Spleen (tissue), 7 donors: Measurements from ENCODE around the gene SAP30BP.

Experiments used
- POLR2A ChIP-seq, 3 donors: fragments of 450-650 bp; IDR thresholded peaks; one replicate each; pipeline ENCODE4 v1.5.1; 2017; ENCODE audit warnings: antibody characterized with exemption in 3 of 3, mild to moderate bottlenecking in 1 of 3
- POLR2AphosphoS5 ChIP-seq, 3 donors: sonication (generic); formaldehyde crosslinking; IDR thresholded peaks; one replicate each; pipeline ENCODE4 v1.5.1; 2017; ENCODE audit warnings: antibody characterized with exemption in 3 of 3
- TF ChIP-seq, protein P1 (sequence below), 11 experiments: fragments of 200-600 bp in 7 of 11; fragments of 450-650 bp in 4 of 11; sonication (generic) in 4 of 11; IDR thresholded peaks in 8 of 11; conservative IDR thresholded peaks in 3 of 11; 1 replicate in 7 of 11; 2 replicates in 4 of 11; pipeline versions ENCODE4 v1.4.0 to v1.8.0; 2016 to 2021; ENCODE audit warnings: antibody characterized with exemption in 11 of 11, inconsistent platforms in 4 of 11, mild to moderate bottlenecking in 1 of 11
- donor health status: DM: no; HTN: no; CAD: no; lungs with moderate emphysema.
- donor health status: DM: no; HTN: no; CAD: no.
- donor health status: DM: no; HTN: no; CAD: no.

DNA sequence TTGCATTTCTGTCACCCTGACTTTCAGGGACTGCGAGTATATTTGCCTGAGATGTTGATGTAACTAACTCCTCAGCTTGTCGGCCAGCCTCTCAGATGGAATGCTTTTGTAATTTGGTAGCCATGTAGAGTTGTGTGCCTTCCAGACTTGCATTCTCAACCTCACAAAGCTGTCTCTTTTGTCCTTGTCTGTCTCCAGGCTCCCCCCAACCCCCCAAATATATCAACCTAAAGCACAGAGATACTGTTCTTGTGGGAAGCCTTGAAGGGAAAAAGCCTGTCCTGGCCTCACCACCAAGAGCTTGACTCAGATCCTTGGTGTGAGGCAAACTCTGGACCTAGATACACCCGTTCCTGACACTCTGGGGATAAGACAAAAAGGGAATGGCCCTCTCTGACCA, 18.4 kb downstream of the SAP30BP start:
- TF ChIP-seq POLR2AphosphoS5 (IDR thresholded peaks at IDR 0.05) (no peak), POLR2A (IDR thresholded peaks at IDR 0.05) (no peak)
- TF ChIP-seq, protein P1, sequence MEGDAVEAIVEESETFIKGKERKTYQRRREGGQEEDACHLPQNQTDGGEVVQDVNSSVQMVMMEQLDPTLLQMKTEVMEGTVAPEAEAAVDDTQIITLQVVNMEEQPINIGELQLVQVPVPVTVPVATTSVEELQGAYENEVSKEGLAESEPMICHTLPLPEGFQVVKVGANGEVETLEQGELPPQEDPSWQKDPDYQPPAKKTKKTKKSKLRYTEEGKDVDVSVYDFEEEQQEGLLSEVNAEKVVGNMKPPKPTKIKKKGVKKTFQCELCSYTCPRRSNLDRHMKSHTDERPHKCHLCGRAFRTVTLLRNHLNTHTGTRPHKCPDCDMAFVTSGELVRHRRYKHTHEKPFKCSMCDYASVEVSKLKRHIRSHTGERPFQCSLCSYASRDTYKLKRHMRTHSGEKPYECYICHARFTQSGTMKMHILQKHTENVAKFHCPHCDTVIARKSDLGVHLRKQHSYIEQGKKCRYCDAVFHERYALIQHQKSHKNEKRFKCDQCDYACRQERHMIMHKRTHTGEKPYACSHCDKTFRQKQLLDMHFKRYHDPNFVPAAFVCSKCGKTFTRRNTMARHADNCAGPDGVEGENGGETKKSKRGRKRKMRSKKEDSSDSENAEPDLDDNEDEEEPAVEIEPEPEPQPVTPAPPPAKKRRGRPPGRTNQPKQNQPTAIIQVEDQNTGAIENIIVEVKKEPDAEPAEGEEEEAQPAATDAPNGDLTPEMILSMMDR (IDR thresholded peaks at IDR 0.05 in 8 of 11, conservative IDR thresholded peaks at IDR 0.05 in 3 of 11) = no peak
